Measurements from ENCODE around the gene NEURL2.

GRCh38 chr20:45872626-45873025 is 18.4 kb downstream of the NEURL2 start:
- TF ChIP-seq CTCF (IDR thresholded peaks at IDR 0.05; ENCODE audit: low read depth, low read length, missing input control) (no peak), JUND (IDR thresholded peaks at IDR 0.05) (no peak), HNF4A (conservative IDR thresholded peaks at IDR 0.05) (no peak), ZBTB33 (IDR thresholded peaks at IDR 0.05) (no peak)
